Mesenchymal stem cell (in vitro differentiated cells and primary cell): ENCODE data around the gene ATP13A4.

Experiments used
- DNase-seq: peaks from one replicate; pipeline ENCODE4 v3.0.0-alpha.2; 2013
- H2AFZ ChIP-seq: one replicate; pipeline ENCODE4 v1.6.1; 2013; ENCODE audit warnings: low read depth, mild to moderate bottlenecking, control low read depth, inconsistent platforms, low read length, moderate library complexity
- H2AK5ac ChIP-seq: 2 replicates; pipeline ENCODE4 v1.6.1; 2013; ENCODE audit warnings: low read length, moderate library complexity, mild to moderate bottlenecking, inconsistent platforms; ENCODE audit not compliant: severe bottlenecking
- H2BK120ac ChIP-seq: one replicate; pipeline ENCODE4 v1.6.1; 2013; ENCODE audit warnings: low read depth, mild to moderate bottlenecking, inconsistent platforms, low read length, moderate library complexity
- H2BK12ac ChIP-seq, 2 experiments: one replicate each; pipeline ENCODE4 v1.6.1; 2013; ENCODE audit warnings: inconsistent platforms in 2 of 2, low read length in 2 of 2, mild to moderate bottlenecking in 2 of 2, moderate library complexity in 2 of 2, control low read depth in 1 of 2
- H2BK15ac ChIP-seq: one replicate; pipeline ENCODE4 v1.6.1; 2013; ENCODE audit warnings: mild to moderate bottlenecking, low read depth, inconsistent platforms; ENCODE audit not compliant: poor library complexity, severe bottlenecking
- H2BK5ac ChIP-seq: 2 replicates; pipeline ENCODE4 v1.6.1; 2013; ENCODE audit warnings: low read depth, mild to moderate bottlenecking, low read length, control low read depth, inconsistent platforms; ENCODE audit not compliant: poor library complexity, severe bottlenecking
- H3K14ac ChIP-seq, 2 experiments: one replicate each; pipeline ENCODE4 v1.6.1; 2013; ENCODE audit warnings: inconsistent platforms in 2 of 2, low read length in 2 of 2, control low read depth in 1 of 2, mild to moderate bottlenecking in 1 of 2, moderate library complexity in 1 of 2
- H3K18ac ChIP-seq, 2 experiments: one replicate each; pipeline ENCODE4 v1.6.1; 2013; ENCODE audit warnings: inconsistent platforms in 2 of 2, low read length in 2 of 2, control low read depth in 1 of 2, low read depth in 1 of 2, mild to moderate bottlenecking in 1 of 2
- H3K23ac ChIP-seq, 2 experiments: one replicate each; pipeline ENCODE4 v1.6.1; 2013; ENCODE audit warnings: inconsistent platforms in 2 of 2, low read length in 2 of 2, mild to moderate bottlenecking in 2 of 2, moderate library complexity in 2 of 2, control low read depth in 1 of 2
- H3K27ac ChIP-seq: 2 replicates; pipeline ENCODE4 v1.5.1; 2013; ENCODE audit warnings: mild to moderate bottlenecking, moderate library complexity, low read length, control low read depth, inconsistent platforms; ENCODE audit not compliant: poor library complexity, severe bottlenecking
- H3K27me3 ChIP-seq, 2 experiments: 2 replicates each; pipeline versions ENCODE4 v1.6.1 to v1.7.0; 2013; ENCODE audit warnings: low read length in 2 of 2, mild to moderate bottlenecking in 2 of 2, moderate library complexity in 2 of 2, control low read depth in 1 of 2, inconsistent platforms in 1 of 2; ENCODE audit not compliant: control insufficient read depth in 1 of 2, insufficient read depth in 1 of 2
- H3K36me3 ChIP-seq, 2 experiments: 2 replicates each; pipeline versions ENCODE4 v1.6.1 to v1.7.0; 2013; ENCODE audit warnings: low read length in 2 of 2, control low read depth in 1 of 2, inconsistent platforms in 1 of 2, low read depth in 1 of 2, mild to moderate bottlenecking in 1 of 2; ENCODE audit not compliant: insufficient read depth in 2 of 2, control insufficient read depth in 1 of 2
- H3K4ac ChIP-seq, 2 experiments: one replicate each; pipeline ENCODE4 v1.6.1; 2013; ENCODE audit warnings: inconsistent platforms in 2 of 2, low read length in 2 of 2, mild to moderate bottlenecking in 2 of 2, moderate library complexity in 2 of 2, control low read depth in 1 of 2, low read depth in 1 of 2
- H3K4me1 ChIP-seq: 2 replicates; pipeline ENCODE4 v1.6.1; 2013; ENCODE audit warnings: low read depth, low read length, control low read depth; ENCODE audit not compliant: control insufficient read depth, insufficient read depth
- H3K4me2 ChIP-seq: 2 replicates; pipeline ENCODE4 v1.6.1; 2013; ENCODE audit warnings: low read length, mild to moderate bottlenecking, inconsistent platforms; ENCODE audit not compliant: poor library complexity, severe bottlenecking
- H3K4me3 ChIP-seq, 2 experiments: 2 replicates each; pipeline versions ENCODE4 v1.5.1 to v1.7.0; 2013; ENCODE audit warnings: low read length in 2 of 2, mild to moderate bottlenecking in 2 of 2, control low read depth in 1 of 2, low read depth in 1 of 2; ENCODE audit not compliant: insufficient read depth in 1 of 2
- H3K79me1 ChIP-seq: replicated peaks from 2 replicates; pipeline ENCODE4 v1.6.1; 2013; ENCODE audit warnings: mild to moderate bottlenecking, control low read depth, low read length, inconsistent platforms; ENCODE audit not compliant: poor library complexity, severe bottlenecking
- H3K9ac ChIP-seq: 2 replicates; pipeline ENCODE4 v1.7.0; 2013; ENCODE audit warnings: mild to moderate bottlenecking, low read length, moderate library complexity
- H3K9me3 ChIP-seq: 2 replicates; pipeline ENCODE4 v1.7.0; 2013; ENCODE audit warnings: mild to moderate bottlenecking, low read length; ENCODE audit not compliant: control insufficient read depth
- H4K8ac ChIP-seq: one replicate; pipeline ENCODE4 v1.6.1; 2013; ENCODE audit warnings: inconsistent platforms, mild to moderate bottlenecking, low read length, moderate library complexity
- H4K91ac ChIP-seq: one replicate; pipeline ENCODE4 v1.6.1; 2013; ENCODE audit warnings: mild to moderate bottlenecking, low read length, inconsistent platforms
- whole genome bisulfite sequencing: methylation state at CpG from one replicate; pipeline ENCODE4 v1.1.7; 2013; ENCODE audit warnings: mixed read lengths; 5-methylcytosine and 5-hydroxymethylcytosine counted together

ATP13A4 gene

GRCh38 chr3:193552923-193553322, 1.8 kb downstream of the ATP13A4 start:
- Histone ChIP-seq H3K27me3 (peaks cover 0 to 5% of the 10 kb centered on the region in 2 experiments), H3K23ac (no peak overlapping the region), H4K91ac (no peak overlapping the region), H3K9me3 (no peaks in the 10 kb centered on the region), H3K4ac (no peak overlapping the region), H2BK5ac (no peak overlapping the region), H2AK5ac (no peak overlapping the region), H3K4me3 (no peak overlapping the region), H3K4me2 (no peak overlapping the region), H2AFZ (no peak overlapping the region), H3K9ac (no peak overlapping the region), H3K36me3 (no peaks in the 10 kb centered on the region), H3K27ac (no peak overlapping the region), H3K79me1 (no peaks in the 10 kb centered on the region), H2BK15ac (no peak overlapping the region), H3K4me1 (no peaks in the 10 kb centered on the region), H3K18ac (no peak overlapping the region), H3K14ac (no peak overlapping the region), H4K8ac (no peak overlapping the region), H2BK120ac (no peak overlapping the region), H2BK12ac (no peak overlapping the region)
- WGBS = 69% methylated on average over 1 of the region's 1 CpG
- no peak for DNase-seq

GRCh38 chr3:193548406-193548805, 6.3 kb downstream of the ATP13A4 start:
- no peak overlapping the region for H3K27ac ChIP-seq
- H3K4me1 ChIP-seq = no peaks in the 10 kb centered on the region
- no peak overlapping the region for H3K4me3 ChIP-seq
- no peak overlapping the region for H3K4me2 ChIP-seq
- no peak overlapping the region for H4K91ac ChIP-seq
- H3K9me3 ChIP-seq = peaks cover 15% of the 10 kb centered on the region
- no peak overlapping the region for H2BK15ac ChIP-seq
- no peak overlapping the region for H3K18ac ChIP-seq
- no peak overlapping the region for H4K8ac ChIP-seq
- H3K14ac ChIP-seq = no peak overlapping the region
- no peak overlapping the region for H3K9ac ChIP-seq
- no peak overlapping the region for H3K23ac ChIP-seq
- H3K4ac ChIP-seq = no peak overlapping the region
- no peak overlapping the region for H2AFZ ChIP-seq
- H3K79me1 ChIP-seq = no peaks in the 10 kb centered on the region
- no peak overlapping the region for H2BK5ac ChIP-seq
- no peak overlapping the region for H2BK120ac ChIP-seq
- WGBS = 45% methylated on average over 3 of the region's 4 CpGs
- H2BK12ac ChIP-seq = no peak overlapping the region
- no peaks in the 10 kb centered on the region for H3K36me3 ChIP-seq
- no peaks in the 10 kb centered on the region for H3K27me3 ChIP-seq
- no peak for DNase-seq
- no peak overlapping the region for H2AK5ac ChIP-seq

GRCh38 chr3:193546129-193546528, 8.6 kb downstream of the ATP13A4 start:
- Histone ChIP-seq H3K4me2 (peak overlapping the region; percentile 16), H4K8ac (no peak overlapping the region)

GRCh38 chr3:193545304-193545703, 9.4 kb downstream of the ATP13A4 start:
- Histone ChIP-seq H3K4ac (no peak overlapping the region), H3K9ac (no peak overlapping the region), H2BK120ac (no peak overlapping the region), H3K4me1 (no peaks in the 10 kb centered on the region), H3K4me2 (no peak overlapping the region), H4K8ac (no peak overlapping the region), H3K79me1 (no peaks in the 10 kb centered on the region), H3K4me3 (no peak overlapping the region), H3K14ac (no peak overlapping the region), H2BK15ac (no peak overlapping the region), H2BK5ac (no peak overlapping the region), H3K18ac (no peak overlapping the region), H2BK12ac (no peak overlapping the region), H3K27me3 (no peaks in the 10 kb centered on the region), H3K23ac (peak overlapping the region in 1 of 2 experiments; percentile 34), H3K9me3 (peaks cover 15% of the 10 kb centered on the region), H2AK5ac (no peak overlapping the region), H4K91ac (no peak overlapping the region), H2AFZ (no peak overlapping the region), H3K27ac (no peak overlapping the region), H3K36me3 (no peaks in the 10 kb centered on the region)
- no peak for DNase-seq
- 74% methylated on average over 1 of the region's 1 CpG for WGBS

More at GRCh38 chr3:193546129-193546528, 8.6 kb downstream of the ATP13A4 start:
- Histone ChIP-seq H2BK12ac (no peak overlapping the region), H3K4ac (no peak overlapping the region), H3K27ac (no peak overlapping the region), H2BK15ac (no peak overlapping the region), H2BK120ac (no peak overlapping the region), H3K79me1 (no peaks in the 10 kb centered on the region), H2AFZ (no peak overlapping the region), H3K18ac (no peak overlapping the region), H3K9me3 (peaks cover 15% of the 10 kb centered on the region), H3K27me3 (no peaks in the 10 kb centered on the region), H4K91ac (no peak overlapping the region), H2BK5ac (no peak overlapping the region), H2AK5ac (no peak overlapping the region), H3K36me3 (no peaks in the 10 kb centered on the region), H3K14ac (no peak overlapping the region), H3K4me1 (no peaks in the 10 kb centered on the region), H3K9ac (no peak overlapping the region), H3K4me3 (no peak overlapping the region), H3K23ac (no peak overlapping the region)
- no peak for DNase-seq
